Stomach (tissue), 9 donors: Measurements from ENCODE around the gene CIAO2B. TPM values are rescaled to one million over a fixed set of nuclear protein-coding genes. Genes with fewer than 3 reads are reported as not detected.
"Not testable (repeated sequence)": the region's sequence is repeated elsewhere in the genome, so short reads cannot be mapped to it uniquely, and the experiment has no call there.

ENCODE experiments used
- DNase-seq, 2 donors: peaks; one replicate each; pipeline versions ENCODE4 v3.0.0 to v3.0.0-alpha.2; 2013 to 2019
- H3K27ac ChIP-seq, 5 donors: fragments of 200-600 bp in 4 of 5; sonication (generic) in 4 of 5; one replicate each; pipeline ENCODE4 v1.5.1; 2013 to 2019; ENCODE audit warnings: mild to moderate bottlenecking in 1 of 5, moderate library complexity in 1 of 5
- H3K27me3 ChIP-seq, 3 donors: fragments of 200-600 bp; sonication (generic); one replicate each; pipeline ENCODE4 v1.5.1; 2017 to 2019; ENCODE audit warnings: mixed run types in 1 of 3
- H3K36me3 ChIP-seq, 4 donors: fragments of 200-600 bp; sonication (generic); 1 replicate in 3 of 4; 2 replicates in 1 of 4; pipeline ENCODE4 v1.5.1; 2016 to 2019
- H3K4me1 ChIP-seq, 4 donors: fragments of 200-600 bp; sonication (generic); one replicate each; pipeline ENCODE4 v1.5.1; 2016 to 2019
- H3K4me3 ChIP-seq, 4 donors: fragments of 200-600 bp; sonication (generic) in 3 of 4; one replicate each; pipeline ENCODE4 v1.5.1; 2016 to 2019; ENCODE audit warnings: mild to moderate bottlenecking in 1 of 4
- H3K9me3 ChIP-seq, 4 donors: fragments of 200-600 bp; sonication (generic); one replicate each; pipeline ENCODE4 v1.5.1; 2016 to 2019
- CTCF ChIP-seq, 7 experiments: fragments of 450-650 bp in 4 of 7; fragments of 200-600 bp in 3 of 7; sonication (generic) in 3 of 7; IDR thresholded peaks; one replicate each; pipeline ENCODE4 v1.5.1; 2016 to 2019; ENCODE audit warnings: antibody characterized with exemption in 7 of 7, control low read depth in 2 of 7, mild to moderate bottlenecking in 1 of 7
- EP300 ChIP-seq: sonication (generic); formaldehyde crosslinking; IDR thresholded peaks from one replicate; pipeline ENCODE4 v1.6.1; 2017; ENCODE audit warnings: antibody characterized with exemption
- POLR2A ChIP-seq, 4 donors: fragments of 450-650 bp; IDR thresholded peaks; one replicate each; pipeline ENCODE4 v1.6.1; 2016; ENCODE audit warnings: antibody characterized with exemption in 4 of 4, control low read depth in 2 of 4, mild to moderate bottlenecking in 1 of 4, moderate library complexity in 1 of 4
- POLR2AphosphoS5 ChIP-seq, 3 donors: sonication (generic); formaldehyde crosslinking; IDR thresholded peaks; one replicate each; pipeline ENCODE4 v1.6.1; 2016; ENCODE audit warnings: antibody characterized with exemption in 3 of 3
- WGBS, 5 donors: extraction: QIAGEN DNeasy Blood & Tissue Kit in 3 of 5; methylation state at CpG; one replicate each; pipeline versions ENCODE4 v1.1.5 to v1.1.7; 2013 to 2018; 5-methylcytosine and 5-hydroxymethylcytosine counted together
- intact Hi-C: fragments of 100-400 bp; cut with DNase I; formaldehyde crosslinking; loops from one replicate; pipeline ENCODE4 v1.15.1; 2023; ENCODE audit warnings: low total_unique reads
- polyA plus RNA-seq, 3 donors: library from polyadenylated mRNA; stranded (reverse); fragments of 200-250 nt; gene quantifications; one replicate each; pipeline ENCODE4 v1.2.3, GENCODE V29; 2013
- total RNA-seq, 5 donors: library from RNA; depleted of rRNA; stranded (reverse); fragments of >200 nt; gene quantifications; one replicate each; pipeline versions ENCODE4 v1.1.0 to v1.2.3, GENCODE V29; 2014 to 2016
- donor health status: healthy with polysubstance abuse.
- donor health status: Bipolar disorder and iron deficiency.
- donor health status: healthy.

The CIAO2B gene
- total and polyA plus RNA-seq, 8 donors: 4.3 to 176 (median 76.1) TPM

GRCh38 chr16:66977341-66978113 is 43.3 kb upstream of the CIAO2B start:
- TF ChIP-seq POLR2AphosphoS5 (IDR thresholded peaks at IDR 0.05) (peak in 1 of 3 donors; percentile 62), EP300 (no peak), CTCF (IDR thresholded peaks at IDR 0.05) (peak in 6 of 7 experiments; percentile 32 to 97 (median 95))
- Histone ChIP-seq H3K4me1 (peaks cover 0 to 17% (median 8%) of the 10 kb centered on the region in 4 donors), H3K27ac (no peak overlapping the region), H3K4me3 (no peak overlapping the region), H3K27me3 (peaks cover 0 to 21% (median 0%) of the 10 kb centered on the region in 3 donors), H3K9me3 (no peaks in the 10 kb centered on the region), H3K36me3 (no peaks in the 10 kb centered on the region)
- DNase-seq: peak; percentile 92 to 93
- intact Hi-C loops: loop anchor here (5.0 kb wide), 1 partner anchor 175 kb away; the partner anchor contains the start of gene B3GNT9
- 22 to 30% (median 24%) methylated on average over 13 to 15 of the region's 15 CpGs for WGBS, 5 donors

- intact Hi-C loops: loop anchor here (5.0 kb wide), 1 partner anchor 176 kb away; the partner anchor contains the start of gene B3GNT9
- H3K4me1 ChIP-seq: peaks cover 0 to 17% (median 8%) of the 10 kb centered on the region in 4 donors
- no peak for DNase-seq
- H3K9me3 ChIP-seq: no peaks in the 10 kb centered on the region
- no peak overlapping the region for H3K27ac ChIP-seq
- H3K27me3 ChIP-seq: peaks cover 0 to 24% (median 0%) of the 10 kb centered on the region in 3 donors
- no peaks in the 10 kb centered on the region for H3K36me3 ChIP-seq
- H3K4me3 ChIP-seq: no peak overlapping the region
- TF ChIP-seq POLR2AphosphoS5 (IDR thresholded peaks at IDR 0.05): no peak
- TF ChIP-seq EP300: no peak
- no peak for TF ChIP-seq POLR2A (IDR thresholded peaks at IDR 0.05)
- no peak for TF ChIP-seq CTCF (IDR thresholded peaks at IDR 0.05)
- WGBS, 5 donors: 42 to 50% (median 43%) methylated on average over 13 of the region's 13 CpGs
Measured at GRCh38 chr16:66976746-66977145, 42.5 kb upstream of the CIAO2B start.

GRCh38 chr16:66975302-66975893 is 41.2 kb upstream of the CIAO2B start:
- H3K4me3 ChIP-seq: no peak overlapping the region
- no peak overlapping the region for H3K27ac ChIP-seq
- WGBS, 5 donors: 79 to 85% (median 81%) methylated on average over 14 of the region's 14 CpGs
- peaks cover 0 to 17% (median 8%) of the 10 kb centered on the region in 4 donors for H3K4me1 ChIP-seq
- TF ChIP-seq EP300 (no peak), CTCF (IDR thresholded peaks at IDR 0.05) (no peak), POLR2AphosphoS5 (IDR thresholded peaks at IDR 0.05) (no peak), POLR2A (IDR thresholded peaks at IDR 0.05) (no peak)
- DNase-seq: no peak
- H3K9me3 ChIP-seq: no peaks in the 10 kb centered on the region
- intact Hi-C loops: loop anchor here (5.0 kb wide), 1 partner anchor 177 kb away; the partner anchor contains the start of gene B3GNT9
- no peaks in the 10 kb centered on the region for H3K36me3 ChIP-seq
- H3K27me3 ChIP-seq: peaks cover 0 to 24% (median 0%) of the 10 kb centered on the region in 3 donors

GRCh38 chr16:66974932-66975246 is 40.7 kb upstream of the CIAO2B start:
- WGBS, 5 donors: 63 to 72% (median 65%) methylated on average over 9 to 11 of the region's 11 CpGs
- H3K9me3 ChIP-seq: not testable (repeated sequence)
- intact Hi-C loops: loop anchor here (5.0 kb wide), 1 partner anchor 177 kb away; the partner anchor contains the start of gene B3GNT9

GRCh38 chr16:66974156-66974931 is 40.1 kb upstream of the CIAO2B start:
- H3K4me3 ChIP-seq, DNase-seq, H3K27ac ChIP-seq, H3K36me3 ChIP-seq, intact Hi-C loops, H3K9me3 ChIP-seq: not testable (repeated sequence)
- peaks cover 0 to 16% (median 7%) of the 10 kb centered on the region in 4 donors for H3K4me1 ChIP-seq
- 81 to 91% (median 91%) methylated on average over 9 to 32 of the region's 32 CpGs for WGBS, 5 donors
- peaks cover 0 to 24% (median 0%) of the 10 kb centered on the region in 3 donors for H3K27me3 ChIP-seq

More at GRCh38 chr16:66974932-66975246, 40.7 kb upstream of the CIAO2B start:
- Histone ChIP-seq H3K27me3 (peaks cover 0 to 24% (median 0%) of the 10 kb centered on the region in 3 donors), H3K4me1 (peaks cover 0 to 17% (median 8%) of the 10 kb centered on the region in 4 donors)
- not testable (repeated sequence) for DNase-seq, H3K27ac ChIP-seq, H3K4me3 ChIP-seq, H3K36me3 ChIP-seq
